CD14-positive monocyte (primary cell): ENCODE measurements around the gene IRS1. TPM values are rescaled to one million over a fixed set of nuclear protein-coding genes. Genes with fewer than 3 reads are reported as not detected.

ENCODE experiments used
- DNase-seq, 3 donors: peaks; one replicate each; pipeline ENCODE4 v3.0.0-alpha.2; 2011 to 2022
- H2AFZ ChIP-seq: 2 replicates; pipeline ENCODE4 v1.6.0; 2012; ENCODE audit warnings: mild to moderate bottlenecking, low read depth, low read length, inconsistent platforms; ENCODE audit not compliant: insufficient read depth, poor library complexity, severe bottlenecking
- H3K27ac ChIP-seq, 2 donors: 1 replicate in 1 of 2; 2 replicates in 1 of 2; pipeline ENCODE4 v1.5.1; 2012 to 2013; ENCODE audit warnings: low read length in 2 of 2, control low read depth in 1 of 2, inconsistent platforms in 1 of 2, low read depth in 1 of 2, mild to moderate bottlenecking in 1 of 2
- H3K27me3 ChIP-seq, 2 donors: one replicate each; pipeline versions ENCODE4 v1.6.0 to v1.6.1; 2011 to 2013; ENCODE audit warnings: low read length in 2 of 2; ENCODE audit not compliant: control insufficient read depth in 2 of 2, insufficient read depth in 2 of 2
- H3K36me3 ChIP-seq, 2 donors: replicated peaks in 1 of 2; 1 replicate in 1 of 2; 2 replicates in 1 of 2; pipeline versions ENCODE4 v1.5.1 to v1.6.1; 2012 to 2013; ENCODE audit warnings: low read length in 2 of 2, control low read depth in 1 of 2, inconsistent platforms in 1 of 2, mild to moderate bottlenecking in 1 of 2; ENCODE audit not compliant: insufficient read depth in 2 of 2, control insufficient read depth in 1 of 2
- H3K4me1 ChIP-seq, 2 donors: 1 replicate in 1 of 2; 2 replicates in 1 of 2; pipeline versions ENCODE4 v1.5.1 to v1.6.1; 2012 to 2013; ENCODE audit warnings: low read length in 2 of 2, control low read depth in 1 of 2, inconsistent platforms in 1 of 2, mild to moderate bottlenecking in 1 of 2, moderate library complexity in 1 of 2; ENCODE audit not compliant: insufficient read depth in 2 of 2, control insufficient read depth in 1 of 2
- H3K4me2 ChIP-seq: replicated peaks from 2 replicates; pipeline ENCODE3; 2012; ENCODE audit warnings: low read length, moderate library complexity, mild to moderate bottlenecking; ENCODE audit not compliant: poor library complexity, severe bottlenecking; ENCODE audit errors: extremely low read depth
- H3K4me3 ChIP-seq, 3 experiments: fragments of 200-600 bp in 1 of 3; sonication (generic) in 1 of 3; replicated peaks in 1 of 3; 1 replicate in 2 of 3; 2 replicates in 1 of 3; pipeline ENCODE4 v1.5.1; 2011 to 2013; ENCODE audit warnings: low read length in 3 of 3, mild to moderate bottlenecking in 3 of 3, control low read depth in 2 of 3, low read depth in 2 of 3, inconsistent platforms in 1 of 3, moderate library complexity in 1 of 3
- H3K79me2 ChIP-seq: 2 replicates; pipeline ENCODE4 v1.6.0; 2012; ENCODE audit warnings: mild to moderate bottlenecking, control low read depth, inconsistent platforms, low read length, moderate library complexity; ENCODE audit not compliant: insufficient read depth
- H3K9ac ChIP-seq: 2 replicates; pipeline ENCODE4 v1.6.0; 2017; ENCODE audit warnings: low read length, mild to moderate bottlenecking; ENCODE audit not compliant: insufficient read depth, poor library complexity, severe bottlenecking
- H3K9me3 ChIP-seq, 2 donors: replicated peaks in 1 of 2; 1 replicate in 1 of 2; 2 replicates in 1 of 2; pipeline versions ENCODE4 v1.5.1 to v1.6.1; 2012 to 2013; ENCODE audit warnings: low read length in 2 of 2, control low read depth in 1 of 2; ENCODE audit not compliant: control insufficient read depth in 1 of 2, insufficient read depth in 1 of 2
- H4K20me1 ChIP-seq: 2 replicates; pipeline ENCODE4 v1.6.0; 2012; ENCODE audit warnings: mild to moderate bottlenecking, low read length, control low read depth, moderate library complexity; ENCODE audit not compliant: insufficient read depth
- H3K27ac Mint-ChIP-seq, 7 donors: one replicate each; pipeline ENCODE4 v1.8.0; 2020; ENCODE audit warnings: mild to moderate bottlenecking in 7 of 7, mixed read lengths in 7 of 7, moderate library complexity in 6 of 7, inconsistent platforms in 2 of 7
- H3K27me3 Mint-ChIP-seq, 3 donors: one replicate each; pipeline ENCODE4 v1.8.0; 2021 to 2022; ENCODE audit warnings: low read depth in 3 of 3, mild to moderate bottlenecking in 3 of 3, mixed read lengths in 3 of 3, moderate library complexity in 3 of 3, inconsistent platforms in 1 of 3
- H3K36me3 Mint-ChIP-seq, 2 donors: one replicate each; pipeline ENCODE4 v1.8.0; 2020; ENCODE audit warnings: mixed read lengths in 2 of 2, inconsistent platforms in 1 of 2, mild to moderate bottlenecking in 1 of 2
- H3K4me1 Mint-ChIP-seq: one replicate; pipeline ENCODE4 v1.8.0; 2020; ENCODE audit warnings: mild to moderate bottlenecking, mixed read lengths
- H3K4me3 Mint-ChIP-seq, 2 donors: one replicate each; pipeline ENCODE4 v1.8.0; 2020; ENCODE audit warnings: mild to moderate bottlenecking in 2 of 2, mixed read lengths in 2 of 2, moderate library complexity in 1 of 2
- H3K9me3 Mint-ChIP-seq, 7 donors: one replicate each; pipeline ENCODE4 v1.8.0; 2020 to 2022; ENCODE audit warnings: mixed read lengths in 7 of 7, mild to moderate bottlenecking in 6 of 7, moderate library complexity in 6 of 7, inconsistent platforms in 2 of 7
- WGBS: methylation state at CpG from one replicate; pipeline ENCODE4 v1.1.5; 2013; ENCODE audit warnings: missing lambda C conversion rate; ENCODE audit not compliant: insufficient coverage; 5-methylcytosine and 5-hydroxymethylcytosine counted together
- intact Hi-C, 2 donors: fragments of 100-400 bp; cut with micrococcal nuclease; formaldehyde crosslinking; loops; one replicate each; pipeline versions ENCODE4 v1.15.0 to v1.15.1; 2023
- polyA plus RNA-seq, 3 donors: library from polyadenylated mRNA; depleted of rRNA in 1 of 3; unstranded in 2 of 3; stranded (reverse) in 1 of 3; fragments of 300-500 nt in 2 of 3; fragments of >200 nt in 1 of 3; fragmentation: Illumina TruSeq in 2 of 3; gene quantifications; 1 replicate in 2 of 3; 2 replicates in 1 of 3; pipeline ENCODE4 v1.2.3, GENCODE V29; 2012 to 2021
- TF ChIP-seq, protein P1 (sequence below): fragments of 200-600 bp; IDR thresholded peaks from one replicate; pipeline ENCODE4 v1.8.0; 2022; ENCODE audit warnings: antibody characterized with exemption, mild to moderate bottlenecking

Gene IRS1
- polyA plus RNA-seq, 3 donors: 0.10 to 0.19 TPM; not detected in 1

GRCh38 chr2:226766352-226767055 is 33.1 kb downstream of the IRS1 start:
- intact Hi-C loops: no loop called here
- H3K4me3 Mint-ChIP-seq: no peak overlapping the region

GRCh38 chr2:226763320-226763719 is 36.3 kb downstream of the IRS1 start:
- Histone ChIP-seq H3K79me2 (no peaks in the 10 kb centered on the region), H4K20me1 (no peaks in the 10 kb centered on the region), H3K4me2 (no peak overlapping the region), H2AFZ (no peak overlapping the region), H3K4me1 (no peaks in the 10 kb centered on the region), H3K9ac (no peak overlapping the region), H3K9me3 (no peaks in the 10 kb centered on the region), H3K27ac (no peak overlapping the region), H3K36me3 (no peaks in the 10 kb centered on the region), H3K4me3 (no peak overlapping the region), H3K27me3 (peaks cover 0 to 3% of the 10 kb centered on the region in 2 donors)
- H3K9me3 Mint-ChIP-seq: peaks cover 0 to 19% (median 2%) of the 10 kb centered on the region in 7 donors
- intact Hi-C loops: no loop called here
- TF ChIP-seq, protein P1, sequence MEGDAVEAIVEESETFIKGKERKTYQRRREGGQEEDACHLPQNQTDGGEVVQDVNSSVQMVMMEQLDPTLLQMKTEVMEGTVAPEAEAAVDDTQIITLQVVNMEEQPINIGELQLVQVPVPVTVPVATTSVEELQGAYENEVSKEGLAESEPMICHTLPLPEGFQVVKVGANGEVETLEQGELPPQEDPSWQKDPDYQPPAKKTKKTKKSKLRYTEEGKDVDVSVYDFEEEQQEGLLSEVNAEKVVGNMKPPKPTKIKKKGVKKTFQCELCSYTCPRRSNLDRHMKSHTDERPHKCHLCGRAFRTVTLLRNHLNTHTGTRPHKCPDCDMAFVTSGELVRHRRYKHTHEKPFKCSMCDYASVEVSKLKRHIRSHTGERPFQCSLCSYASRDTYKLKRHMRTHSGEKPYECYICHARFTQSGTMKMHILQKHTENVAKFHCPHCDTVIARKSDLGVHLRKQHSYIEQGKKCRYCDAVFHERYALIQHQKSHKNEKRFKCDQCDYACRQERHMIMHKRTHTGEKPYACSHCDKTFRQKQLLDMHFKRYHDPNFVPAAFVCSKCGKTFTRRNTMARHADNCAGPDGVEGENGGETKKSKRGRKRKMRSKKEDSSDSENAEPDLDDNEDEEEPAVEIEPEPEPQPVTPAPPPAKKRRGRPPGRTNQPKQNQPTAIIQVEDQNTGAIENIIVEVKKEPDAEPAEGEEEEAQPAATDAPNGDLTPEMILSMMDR: no peak
- H3K36me3 Mint-ChIP-seq: no peaks in the 10 kb centered on the region
- H3K4me3 Mint-ChIP-seq: no peak overlapping the region
- DNase-seq: no peak
- no peaks in the 10 kb centered on the region for H3K4me1 Mint-ChIP-seq
- peaks cover 1 to 3% (median 3%) of the 10 kb centered on the region in 3 donors for H3K27me3 Mint-ChIP-seq
- no peak overlapping the region for H3K27ac Mint-ChIP-seq
- WGBS: 100% methylated on average over 2 of the region's 3 CpGs

More at GRCh38 chr2:226766352-226767055, 33.1 kb downstream of the IRS1 start:
- no peaks in the 10 kb centered on the region for H3K9me3 ChIP-seq
- H3K9me3 Mint-ChIP-seq: peaks cover 0 to 20% (median 5%) of the 10 kb centered on the region in 7 donors
- H3K27me3 Mint-ChIP-seq: peaks cover 2 to 6% (median 6%) of the 10 kb centered on the region in 3 donors
- 100% methylated on average over 1 of the region's 5 CpGs for WGBS
- TF ChIP-seq, protein P1: no peak
- H3K4me1 Mint-ChIP-seq: no peaks in the 10 kb centered on the region
- H3K4me3 ChIP-seq: no peak overlapping the region
- H3K4me1 ChIP-seq: no peaks in the 10 kb centered on the region
- no peak overlapping the region for H3K9ac ChIP-seq
- H2AFZ ChIP-seq: no peak overlapping the region
- peaks cover 3 to 5% of the 10 kb centered on the region in 2 donors for H3K27me3 ChIP-seq
- no peaks in the 10 kb centered on the region for H3K79me2 ChIP-seq
- H3K27ac ChIP-seq: no peak overlapping the region
- H3K36me3 ChIP-seq: no peaks in the 10 kb centered on the region
- no peaks in the 10 kb centered on the region for H3K36me3 Mint-ChIP-seq
- no peaks in the 10 kb centered on the region for H4K20me1 ChIP-seq
- H3K27ac Mint-ChIP-seq: peak overlapping the region in 1 of 7 donors; percentile 1
- H3K4me2 ChIP-seq: no peak overlapping the region
- no peak for DNase-seq
